Activated CD4-positive, alpha-beta T cell treated with anti-CD3 and anti-CD28 coated beads, Interleukin-2, amount 10 ng/mL, durations not matched to agents 7 days and 5 days (primary cell): ENCODE results near the gene ADGRL3. TPM values are rescaled to one million over a fixed set of nuclear protein-coding genes. Genes with fewer than 3 reads are reported as not detected.
"Not testable (repeated sequence)": the region's sequence is repeated elsewhere in the genome, so short reads cannot be mapped to it uniquely, and the experiment has no call there.

Source experiments
- CTCF ChIA-PET: fragments of 350-600 bp; sonication (Branson Sonifier 250); formaldehyde crosslinking; loops from one replicate; lab custom pipeline; 2021; ENCODE audit warnings: antibody characterized with exemption; lab: Charles Lee
- POLR2A ChIA-PET: fragments of 350-600 bp; sonication (Branson Sonifier 250); formaldehyde crosslinking; loops from one replicate; lab custom pipeline; 2021; ENCODE audit warnings: antibody characterized with exemption; lab: Charles Lee
- DNase-seq: peaks from one replicate; pipeline ENCODE4 v3.0.0-alpha.2; 2020
- H3K27ac Mint-ChIP-seq: one replicate; pipeline ENCODE4 v1.8.0; 2021; ENCODE audit warnings: mild to moderate bottlenecking, moderate library complexity, mixed read lengths
- H3K27me3 Mint-ChIP-seq: one replicate; pipeline ENCODE4 v1.8.0; 2021; ENCODE audit warnings: mixed read lengths
- H3K36me3 Mint-ChIP-seq: one replicate; pipeline ENCODE4 v1.8.0; 2021; ENCODE audit warnings: low read depth, mixed read lengths
- H3K4me1 Mint-ChIP-seq: one replicate; pipeline ENCODE4 v1.8.0; 2021; ENCODE audit warnings: mixed read lengths
- H3K4me3 Mint-ChIP-seq: one replicate; pipeline ENCODE4 v1.8.0; 2021; ENCODE audit warnings: mild to moderate bottlenecking, moderate library complexity, mixed read lengths
- H3K9me3 Mint-ChIP-seq: one replicate; pipeline ENCODE4 v1.8.0; 2021; ENCODE audit warnings: mixed read lengths
- total RNA-seq, 2 experiments: library from RNA; stranded (reverse); gene quantifications; one replicate each; pipeline ENCODE4 v1.2.3, GENCODE V29; 2021

ADGRL3 gene
- total RNA-seq, 2 experiments from 2014 or later = not detected

- Mint-ChIP-seq H3K4me1 (peaks cover 7% of the 10 kb centered on the region), H3K9me3 (no peaks in the 10 kb centered on the region), H3K27me3 (peaks cover 47% of the 10 kb centered on the region), H3K36me3 (no peaks in the 10 kb centered on the region), H3K27ac (no peak overlapping the region), H3K4me3 (no peak overlapping the region)
- no peak for DNase-seq
- ChIA-PET POLR2A (no interaction called here), CTCF (no interaction called here)
Observed at GRCh38 chr4:61198686-61199085, 1.4 kb upstream of the ADGRL3 start.

DNA sequence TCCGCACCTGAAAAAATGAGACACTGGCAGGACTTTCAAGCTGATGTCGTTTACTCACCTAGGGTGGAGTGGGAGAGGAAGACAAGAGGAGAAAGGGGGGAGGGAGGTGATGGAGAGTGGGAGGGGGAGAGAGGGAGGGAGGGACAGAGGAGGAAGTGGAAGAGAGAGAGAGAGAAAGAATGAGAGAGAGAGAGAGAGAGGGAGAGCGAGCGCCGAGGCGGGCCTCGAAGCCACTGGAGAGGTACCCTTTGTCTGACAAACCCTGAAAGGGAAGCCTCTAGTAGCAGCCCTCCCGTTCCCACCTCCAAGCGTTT lies 296 bp upstream of the ADGRL3 start:
- ChIA-PET CTCF (no interaction called here), POLR2A (no interaction called here)
- Mint-ChIP-seq H3K4me1 (peaks cover 7% of the 10 kb centered on the region), H3K4me3 (no peak overlapping the region), H3K36me3 (no peaks in the 10 kb centered on the region), H3K27ac (no peak overlapping the region), H3K27me3 (peaks cover 50% of the 10 kb centered on the region), H3K9me3 (no peaks in the 10 kb centered on the region)
- DNase-seq = no peak

DNA sequence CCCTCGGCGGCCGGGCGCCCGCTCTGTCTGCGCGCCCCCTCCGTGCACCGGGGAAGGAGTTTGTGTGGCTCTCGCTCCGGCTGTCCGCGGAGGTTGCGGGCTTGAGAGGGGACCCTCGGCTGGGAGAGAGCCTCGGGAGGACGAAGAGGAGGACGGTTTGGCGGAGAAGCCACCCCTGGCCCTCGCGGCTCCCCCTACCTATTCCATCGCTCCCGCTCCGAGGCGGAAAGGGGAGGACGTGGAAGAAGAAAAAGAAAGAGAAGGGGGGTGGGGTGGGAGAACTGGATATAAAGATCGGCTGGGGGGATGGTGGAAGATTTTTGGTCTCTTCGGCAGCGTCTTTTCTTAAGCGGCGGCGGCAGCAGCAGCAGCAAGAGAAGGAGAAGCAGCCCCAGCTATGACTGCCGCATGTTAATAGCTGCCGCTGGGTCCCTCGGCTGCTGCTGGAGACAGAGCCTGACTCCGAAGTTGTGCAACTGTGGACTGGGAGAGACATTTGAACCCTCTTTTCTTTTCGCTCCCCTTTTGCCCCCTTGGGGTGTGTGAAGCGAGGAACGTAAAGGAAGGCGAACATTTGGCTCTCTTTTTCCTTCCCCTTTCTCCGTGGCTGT lies 895 bp downstream of the ADGRL3 start:
- no peak overlapping the region for H3K27ac Mint-ChIP-seq
- peaks cover 7% of the 10 kb centered on the region for H3K4me1 Mint-ChIP-seq
- no peak for DNase-seq
- H3K4me3 Mint-ChIP-seq = no peak overlapping the region
- peaks cover 50% of the 10 kb centered on the region for H3K27me3 Mint-ChIP-seq
- no peaks in the 10 kb centered on the region for H3K36me3 Mint-ChIP-seq
- CTCF ChIA-PET = no interaction called here
- POLR2A ChIA-PET = no interaction called here
- no peaks in the 10 kb centered on the region for H3K9me3 Mint-ChIP-seq

- POLR2A ChIA-PET = no interaction called here
- Mint-ChIP-seq H3K27me3 (peaks cover 50% of the 10 kb centered on the region), H3K4me3 (no peak overlapping the region), H3K4me1 (peaks cover 7% of the 10 kb centered on the region), H3K27ac (no peak overlapping the region), H3K9me3 (no peaks in the 10 kb centered on the region), H3K36me3 (no peaks in the 10 kb centered on the region)
- CTCF ChIA-PET = no interaction called here
- no peak for DNase-seq
Observed at GRCh38 chr4:61201561-61201960, 1.4 kb downstream of the ADGRL3 start.

DNA sequence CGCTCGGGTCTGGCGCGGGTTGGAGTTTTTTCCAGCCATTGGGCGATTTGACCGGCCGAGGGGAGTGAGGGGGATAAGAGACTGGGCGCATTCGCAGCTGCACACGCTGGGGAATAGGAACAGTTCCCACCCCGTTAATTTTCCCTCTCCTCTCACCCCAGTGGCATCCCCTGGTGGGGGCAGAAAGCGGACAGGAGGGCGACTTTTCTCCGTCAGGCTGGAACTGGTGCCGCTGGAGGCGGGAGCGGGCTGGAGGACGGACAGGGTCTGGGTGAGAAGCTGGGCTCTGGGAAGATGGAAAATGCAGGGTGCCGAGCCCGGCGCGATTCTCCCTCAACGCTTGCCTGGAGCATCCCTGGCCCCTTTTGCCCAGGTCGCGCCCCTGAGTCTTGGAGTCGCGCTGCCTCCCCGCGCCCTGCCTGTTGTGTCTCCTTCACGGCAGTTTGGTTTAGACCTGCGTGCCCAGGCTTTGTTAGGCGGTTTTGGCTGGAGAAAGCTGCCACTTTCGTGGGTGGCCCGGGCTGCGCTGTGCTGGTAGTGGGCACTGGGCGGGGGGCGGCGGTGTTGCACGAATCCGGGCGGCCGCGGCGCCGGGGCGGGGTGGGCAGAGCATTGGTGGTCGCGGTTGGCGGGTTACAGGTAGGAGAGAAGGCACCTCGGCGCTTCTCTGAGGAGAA lies 2.0 kb downstream of the ADGRL3 start:
- no peak for DNase-seq
- no peak overlapping the region for H3K4me3 Mint-ChIP-seq
- peaks cover 7% of the 10 kb centered on the region for H3K4me1 Mint-ChIP-seq
- H3K9me3 Mint-ChIP-seq = no peaks in the 10 kb centered on the region
- POLR2A ChIA-PET = no interaction called here
- H3K27ac Mint-ChIP-seq = peak overlapping the region; percentile 25
- H3K36me3 Mint-ChIP-seq = no peaks in the 10 kb centered on the region
- H3K27me3 Mint-ChIP-seq = peaks cover 50% of the 10 kb centered on the region
- CTCF ChIA-PET = no interaction called here

DNA sequence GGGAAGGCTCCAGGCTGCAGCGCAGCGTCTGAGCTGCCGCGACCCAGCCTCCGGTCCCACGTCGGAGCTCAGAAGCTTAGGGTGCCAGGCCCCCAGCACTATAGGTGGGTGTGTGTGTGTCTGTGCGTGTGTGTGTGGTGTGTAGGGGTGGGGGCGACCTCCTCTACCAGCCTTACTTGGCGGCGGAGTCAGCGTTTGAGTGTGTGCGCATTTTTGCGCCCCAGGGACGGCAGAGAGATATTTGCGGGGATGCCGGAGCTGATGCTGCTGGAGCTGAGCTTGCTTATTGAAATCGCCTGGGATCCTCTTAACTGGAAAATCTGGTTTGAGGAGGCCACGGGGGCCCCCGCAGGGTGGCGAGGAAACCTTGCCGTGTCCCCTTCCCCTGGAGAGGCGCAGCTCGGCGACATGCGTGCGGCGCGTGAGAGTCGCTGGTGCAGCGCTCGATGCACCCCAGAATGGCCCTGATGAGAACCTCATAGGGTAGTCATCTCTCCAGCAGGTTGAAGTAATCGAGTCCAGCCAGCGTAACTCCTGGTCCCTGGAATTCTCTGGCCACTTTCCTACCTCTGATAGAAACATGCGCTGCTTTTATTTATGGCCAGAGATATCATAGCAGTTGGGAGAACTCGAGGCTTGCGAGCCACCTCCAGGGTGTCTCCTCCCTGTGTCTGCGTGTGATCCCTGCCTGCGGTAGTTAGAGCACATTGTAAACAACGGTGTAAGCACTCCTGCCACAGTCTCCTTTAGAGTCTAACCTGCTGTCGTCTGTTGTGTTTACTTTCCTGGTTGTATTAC lies 2.7 kb downstream of the ADGRL3 start:
- ChIA-PET CTCF (no interaction called here), POLR2A (no interaction called here)
- Mint-ChIP-seq H3K36me3 (no peaks in the 10 kb centered on the region), H3K4me1 (peaks cover 7% of the 10 kb centered on the region), H3K9me3 (peaks cover 2% of the 10 kb centered on the region), H3K4me3 (no peak overlapping the region), H3K27ac (no peak overlapping the region), H3K27me3 (peaks cover 50% of the 10 kb centered on the region)
- DNase-seq = no peak

DNA sequence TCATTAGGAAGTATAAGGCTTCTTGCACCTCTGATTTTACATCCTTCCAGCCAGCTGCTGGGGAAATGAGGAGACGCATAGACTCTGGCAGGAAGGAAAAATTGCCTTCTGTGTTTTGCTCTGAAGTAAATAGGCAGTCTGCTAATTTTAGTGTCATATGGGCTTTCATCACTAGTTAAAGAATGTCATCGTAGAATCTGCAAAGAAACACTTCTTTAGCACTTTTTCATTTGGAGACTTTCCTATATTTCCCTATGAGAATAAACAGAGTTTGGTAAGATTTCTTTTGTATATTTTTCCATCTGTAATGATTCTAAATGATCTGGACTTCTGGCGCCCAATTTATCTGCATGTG lies 3.3 kb downstream of the ADGRL3 start:
- no peak for DNase-seq
- Mint-ChIP-seq H3K27ac (no peak overlapping the region), H3K27me3 (peaks cover 50% of the 10 kb centered on the region), H3K4me1 (peaks cover 7% of the 10 kb centered on the region), H3K36me3 (no peaks in the 10 kb centered on the region), H3K4me3 (no peak overlapping the region), H3K9me3 (peaks cover 2% of the 10 kb centered on the region)
- CTCF ChIA-PET = no interaction called here
- POLR2A ChIA-PET = no interaction called here

- Mint-ChIP-seq H3K27me3 (peaks cover 41% of the 10 kb centered on the region), H3K4me1 (peaks cover 6% of the 10 kb centered on the region)
- CTCF ChIA-PET = no interaction called here
Observed at GRCh38 chr4:61204353-61205060, 4.4 kb downstream of the ADGRL3 start.

DNA sequence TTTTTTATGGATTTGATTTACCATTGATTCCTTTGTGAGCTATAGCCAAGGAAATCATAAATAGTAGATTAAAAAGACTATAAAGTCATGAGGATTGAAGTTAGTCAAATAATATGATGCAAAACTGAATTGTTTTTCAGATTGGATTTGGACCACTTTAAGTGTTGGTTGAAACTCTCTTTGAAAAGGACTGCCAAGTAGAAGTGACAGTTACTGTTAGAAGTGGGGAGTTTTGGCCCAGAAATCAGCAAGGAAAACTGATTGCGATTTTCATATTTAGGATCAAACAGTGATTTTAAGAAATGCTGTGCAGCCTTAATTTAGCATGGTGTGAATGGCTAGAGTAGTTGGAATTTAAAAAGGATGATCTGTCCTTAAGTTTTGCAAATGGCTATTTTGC lies 4.9 kb downstream of the ADGRL3 start:
- Mint-ChIP-seq H3K9me3 (peaks cover 2% of the 10 kb centered on the region), H3K4me1 (peaks cover 4% of the 10 kb centered on the region), H3K27ac (no peak overlapping the region), H3K27me3 (peaks cover 35% of the 10 kb centered on the region), H3K36me3 (no peaks in the 10 kb centered on the region), H3K4me3 (no peak overlapping the region)
- no peak for DNase-seq
- POLR2A ChIA-PET = no interaction called here
- CTCF ChIA-PET = no interaction called here

More at GRCh38 chr4:61204353-61205060, 4.4 kb downstream of the ADGRL3 start:
- DNase-seq = no peak
- POLR2A ChIA-PET = no interaction called here
- Mint-ChIP-seq H3K4me3 (no peak overlapping the region), H3K27ac (no peak overlapping the region), H3K36me3 (no peaks in the 10 kb centered on the region), H3K9me3 (peaks cover 2% of the 10 kb centered on the region)

- H3K27me3 Mint-ChIP-seq = peaks cover 19% of the 10 kb centered on the region
- DNase-seq, H3K27ac Mint-ChIP-seq, POLR2A ChIA-PET, H3K36me3 Mint-ChIP-seq, H3K4me3 Mint-ChIP-seq, CTCF ChIA-PET, H3K9me3 Mint-ChIP-seq, H3K4me1 Mint-ChIP-seq: not testable (repeated sequence)
Observed at GRCh38 chr4:61207156-61207555, 7.0 kb downstream of the ADGRL3 start.

GRCh38 chr4:61210186-61210939 lies 10.2 kb downstream of the ADGRL3 start:
- DNase-seq = no peak
- Mint-ChIP-seq H3K27ac (no peak overlapping the region), H3K36me3 (no peaks in the 10 kb centered on the region), H3K4me3 (no peak overlapping the region), H3K9me3 (peaks cover 2% of the 10 kb centered on the region), H3K27me3 (no peaks in the 10 kb centered on the region), H3K4me1 (no peaks in the 10 kb centered on the region)
- CTCF ChIA-PET = no interaction called here
- POLR2A ChIA-PET = no interaction called here

GRCh38 chr4:61211781-61212180 lies 11.7 kb downstream of the ADGRL3 start:
- ChIA-PET CTCF (no interaction called here), POLR2A (no interaction called here)
- DNase-seq = no peak
- H3K27ac Mint-ChIP-seq = no peak overlapping the region
- H3K27me3 Mint-ChIP-seq = no peaks in the 10 kb centered on the region
- H3K4me1 Mint-ChIP-seq = no peaks in the 10 kb centered on the region
- no peaks in the 10 kb centered on the region for H3K36me3 Mint-ChIP-seq
- no peak overlapping the region for H3K4me3 Mint-ChIP-seq
- H3K9me3 Mint-ChIP-seq = peaks cover 2% of the 10 kb centered on the region
